Measurements from ENCODE around the gene RNASEH2B.
A peak's percentile ranks its signal among the peaks of the same experiment; 100 is the strongest.

RNASEH2B gene

DNA sequence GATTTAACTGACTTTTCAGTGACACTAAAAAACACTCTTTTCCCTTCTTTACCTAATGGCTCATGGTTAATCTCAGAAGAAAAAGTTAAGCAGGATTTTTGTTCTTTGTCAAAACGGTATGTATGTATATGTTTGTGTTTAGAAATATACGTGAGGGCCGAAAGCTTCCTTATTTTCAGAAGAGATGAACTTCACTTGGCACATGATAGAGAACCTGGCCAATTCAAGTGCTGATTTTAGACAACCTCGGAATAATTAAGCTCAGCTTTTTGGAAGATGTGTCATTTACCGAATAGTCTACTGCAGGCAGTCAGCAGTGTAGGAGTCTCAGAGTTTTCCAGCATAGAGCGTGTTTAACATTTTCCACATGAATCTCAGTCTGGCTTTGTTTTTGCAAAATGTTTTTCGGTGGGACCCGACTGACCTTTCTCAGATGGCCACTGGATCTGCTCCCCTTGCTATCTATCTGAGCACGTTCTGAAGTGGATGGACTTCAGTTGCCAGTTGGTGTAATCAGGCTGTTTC lies 4.6 kb downstream of the RNASEH2B start:
- H3K4me3 ChIP-seq (ENCODE audit: low read depth, low read length) = peak overlapping the region; percentile 60
- DNase-seq (ENCODE audit: low read depth) = peak; percentile 29
- TF ChIP-seq MAX (IDR thresholded peaks at IDR 0.05; ENCODE audit: low read depth, low read length) (no peak), MYC (IDR thresholded peaks at IDR 0.05; ENCODE audit: low read depth, low read length) (no peak), POLR2A (IDR thresholded peaks at IDR 0.05; ENCODE audit: extremely low read depth, insufficient read length) (no peak), CTCF (IDR thresholded peaks at IDR 0.05; ENCODE audit: low read depth, low read length) (no peak)

- peak overlapping the region; percentile 60 for H3K4me3 ChIP-seq (ENCODE audit: low read depth, low read length)
- TF ChIP-seq MAX (IDR thresholded peaks at IDR 0.05; ENCODE audit: low read depth, low read length) (no peak), POLR2A (IDR thresholded peaks at IDR 0.05; ENCODE audit: extremely low read depth, insufficient read length) (no peak), CTCF (IDR thresholded peaks at IDR 0.05; ENCODE audit: low read depth, low read length) (no peak), MYC (IDR thresholded peaks at IDR 0.05; ENCODE audit: low read depth, low read length) (no peak)
- peak; percentile 85 for DNase-seq (ENCODE audit: low read depth)
Measured at GRCh38 chr13:50914848-50915247, 5.3 kb downstream of the RNASEH2B start.

DNA sequence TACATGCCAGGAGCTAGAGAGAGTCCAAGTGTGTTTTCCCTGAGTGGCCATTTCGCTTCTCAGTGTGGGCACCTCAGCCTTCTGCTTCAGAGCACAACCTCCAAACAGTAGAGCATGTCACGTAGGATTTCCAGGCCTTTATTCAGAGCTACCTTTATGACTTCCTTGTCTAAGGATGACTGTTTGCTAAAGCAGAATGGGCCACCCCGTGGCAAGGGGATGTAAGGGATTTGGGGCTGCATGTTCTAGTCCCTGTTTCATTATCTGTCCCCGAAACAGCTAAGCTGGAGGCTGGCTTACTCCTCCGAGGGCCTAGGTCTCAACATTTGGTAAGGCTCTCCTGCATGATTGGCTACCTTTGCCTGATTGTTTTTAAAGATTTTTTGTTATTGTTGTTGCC lies 6.0 kb downstream of the RNASEH2B start:
- TF ChIP-seq CTCF (IDR thresholded peaks at IDR 0.05; ENCODE audit: low read depth, low read length) (peak; percentile 37), MAX (IDR thresholded peaks at IDR 0.05; ENCODE audit: low read depth, low read length) (peak; percentile 6; the same call in 1 of the 2 replicates), POLR2A (IDR thresholded peaks at IDR 0.05; ENCODE audit: extremely low read depth, insufficient read length) (no peak), MYC (IDR thresholded peaks at IDR 0.05; ENCODE audit: low read depth, low read length) (0 out of 2 replicates have a peak, but pooled peaks have one; percentile 29)
- peak; percentile 81 for DNase-seq (ENCODE audit: low read depth)
- H3K4me3 ChIP-seq (ENCODE audit: low read depth, low read length) = peak overlapping the region; percentile 26

- DNase-seq (ENCODE audit: low read depth) = peak; percentile 94
- peak; percentile 62; the same call in 1 of the 2 replicates for TF ChIP-seq MYC (IDR thresholded peaks at IDR 0.05; ENCODE audit: low read depth, low read length)
- no peak for TF ChIP-seq CTCF (IDR thresholded peaks at IDR 0.05; ENCODE audit: low read depth, low read length)
- peak; percentile 39 for TF ChIP-seq POLR2A (IDR thresholded peaks at IDR 0.05; ENCODE audit: extremely low read depth, insufficient read length)
- TF ChIP-seq MAX (IDR thresholded peaks at IDR 0.05; ENCODE audit: low read depth, low read length) = peak; percentile 85
- H3K4me3 ChIP-seq (ENCODE audit: low read depth, low read length) = peak overlapping the region; percentile 40
Measured at GRCh38 chr13:50916701-50917184, 7.2 kb downstream of the RNASEH2B start.

- no peak for TF ChIP-seq MAX (IDR thresholded peaks at IDR 0.05; ENCODE audit: low read depth, low read length)
- TF ChIP-seq CTCF (IDR thresholded peaks at IDR 0.05; ENCODE audit: low read depth, low read length) = no peak
- no peak for TF ChIP-seq POLR2A (IDR thresholded peaks at IDR 0.05; ENCODE audit: extremely low read depth, insufficient read length)
- TF ChIP-seq MYC (IDR thresholded peaks at IDR 0.05; ENCODE audit: low read depth, low read length) = no peak
- no peak for DNase-seq (ENCODE audit: low read depth)
- H3K4me3 ChIP-seq (ENCODE audit: low read depth, low read length) = no peak overlapping the region
Measured at GRCh38 chr13:50917572-50917971, 8.0 kb downstream of the RNASEH2B start.

Data from NB4 (cell line).